ENCODE measurements around the gene TRAF2. TPM values are rescaled to one million over a fixed set of nuclear protein-coding genes. Genes with fewer than 3 reads are reported as not detected.
"Not testable (repeated sequence)": the region's sequence is repeated elsewhere in the genome, so short reads cannot be mapped to it uniquely, and the experiment has no call there.

The TRAF2 gene
- total and polyA plus RNA-seq, 2 of the 8 experiments (the other 6 are each of a cell fraction or from before 2014, with no cell fraction given): 26.9 to 50.2 TPM

GRCh38 chr9:136869611-136870010 is 16.7 kb upstream of the TRAF2 start:
- CTCF ChIA-PET (ENCODE audit: partially characterized antibody): interaction anchor here (1.2 to 2.1 kb wide), 5 partner anchors 12 to 84 kb away, joined by 3 to 5 read pairs (median 3); no protein-coding TSS in a partner anchor
- not testable (repeated sequence) for DNase-seq (ENCODE audit: low read depth in 1 of 2, low spot score in 2 of 2); H3K4me3 ChIP-seq (ENCODE audit: extremely low read depth in 1 of 4, insufficient read depth in 2 of 4, low read depth in 3 of 4, low read length in 4 of 4); H2BK120ac ChIP-seq (replicated peaks; ENCODE audit: low read depth, low read length); H3K23me2 ChIP-seq (ENCODE audit: low read depth, low read length); H2BK20ac ChIP-seq (ENCODE audit: low read length); H4K8ac ChIP-seq (ENCODE audit: extremely low read depth, insufficient read depth, low read length); H3K4ac ChIP-seq (replicated peaks; ENCODE audit: insufficient read length, low read depth, low read length); H4K20me1 ChIP-seq (replicated peaks in 1 of 2; ENCODE audit: control insufficient read depth in 1 of 2, insufficient read depth in 2 of 2, low read length in 2 of 2); H3K4me2 ChIP-seq (ENCODE audit: insufficient read depth in 1 of 2, low read depth in 2 of 2, low read length in 2 of 2); H3K9ac ChIP-seq (replicated peaks in 1 of 4; ENCODE audit: extremely low read depth in 1 of 4, low read depth in 3 of 4, low read length in 3 of 4); H3K27me3 ChIP-seq (replicated peaks in 1 of 4; ENCODE audit: control insufficient read depth in 3 of 4, extremely low read depth in 1 of 4, insufficient read depth in 3 of 4, low read length in 3 of 4); FAIRE-seq; H3K18ac ChIP-seq (ENCODE audit: extremely low read depth, low read length); H3K56ac ChIP-seq (replicated peaks; ENCODE audit: insufficient read length, low read depth, low read length); H4K5ac ChIP-seq (ENCODE audit: insufficient read length, low read depth, low read length); H2AFZ ChIP-seq (ENCODE audit: low read length); H3K36me3 ChIP-seq (ENCODE audit: control insufficient read depth in 2 of 4, insufficient read depth in 4 of 4, low read length in 3 of 4); H4K91ac ChIP-seq (replicated peaks; ENCODE audit: insufficient read length, low read length); H3K79me1 ChIP-seq (ENCODE audit: low read depth, low read length); H3K23ac ChIP-seq (ENCODE audit: insufficient read length); H2AK5ac ChIP-seq (ENCODE audit: low read depth, low read length); H3K4me1 ChIP-seq (replicated peaks in 1 of 4; ENCODE audit: control insufficient read depth in 3 of 4, insufficient read depth in 4 of 4, low read length in 3 of 4); H2BK12ac ChIP-seq (ENCODE audit: low read depth, low read length); H2BK5ac ChIP-seq (ENCODE audit: low read depth, low read length); H3K14ac ChIP-seq (ENCODE audit: insufficient read length); H3K79me2 ChIP-seq (ENCODE audit: control insufficient read depth in 1 of 2, insufficient read depth in 2 of 2, low read length in 2 of 2); H2BK15ac ChIP-seq (ENCODE audit: low read length); H3K27ac ChIP-seq (ENCODE audit: low read depth, low read length)
- POLR2A ChIA-PET (ENCODE audit: partially characterized antibody): interaction anchor here (0.9 to 2.5 kb wide), 4 partner anchors 8 to 18 kb away, joined by 3 to 6 read pairs (median 4); no protein-coding TSS in a partner anchor
- WGBS, 2 experiments (ENCODE audit: extremely low coverage in 1 of 2, insufficient coverage in 1 of 2, insufficient read length in 1 of 2, insufficient replicate concordance in 2 of 2, low coverage in 1 of 2, low lambda C conversion rate in 2 of 2, missing lambda C conversion rate in 1 of 2): 91% methylated on average over 1 of the region's 2 CpGs; no CpG with 5 or more reads in 1 of the 2 experiments
- H3K9me3 ChIP-seq (ENCODE audit: insufficient read depth in 2 of 2, low read depth in 1 of 2, low read length in 1 of 2): peaks cover 36 to 41% of the 10 kb centered on the region in 2 experiments

Data from H1 (cell line).